ENCODE results near the gene R3HDM2.

DNA sequence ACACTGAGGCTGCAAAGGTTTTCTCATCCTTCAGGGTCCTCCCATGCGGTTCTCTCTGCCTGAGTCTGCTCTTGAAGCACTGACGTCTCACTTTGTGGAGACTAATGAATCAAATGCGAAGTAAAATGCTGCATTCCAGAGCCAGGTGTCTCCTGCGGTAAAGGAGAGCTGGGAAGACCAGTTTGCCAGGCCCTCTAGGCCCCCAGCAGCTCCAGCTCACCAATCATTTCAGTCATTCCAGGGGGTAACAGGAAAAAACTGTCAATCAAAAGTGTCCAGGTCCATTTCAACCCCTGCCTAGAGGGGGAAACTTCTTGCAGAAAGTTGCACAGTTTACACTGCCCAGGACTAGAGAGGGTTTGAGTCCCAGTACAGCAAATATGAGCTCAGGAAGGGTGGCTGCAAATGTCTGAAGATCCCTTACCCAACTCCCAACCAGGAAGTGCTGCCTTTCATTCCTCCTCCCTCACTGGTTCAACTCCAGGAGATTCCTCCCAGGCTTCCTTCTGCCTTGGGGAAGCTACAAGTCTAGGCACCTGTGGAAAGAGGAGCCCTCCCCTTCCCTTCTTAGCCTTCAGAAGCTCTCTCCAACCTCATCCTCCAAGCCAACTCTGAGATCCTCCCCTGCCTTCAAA, 217.0 kb downstream of the R3HDM2 start:
- TF ChIP-seq EP300 (IDR thresholded peaks at IDR 0.05; ENCODE audit: low read depth in 2 of 2, low read length in 2 of 2) (no peak), EP300 (CRISPR knock-in tag; IDR thresholded peaks at IDR 0.05; ENCODE audit: borderline replicate concordance) (no peak), ELF1 (CRISPR knock-in tag; IDR thresholded peaks at IDR 0.05) (no peak), RAD21 (CRISPR knock-in tag; IDR thresholded peaks at IDR 0.05) (no peak), REST (IDR thresholded peaks at IDR 0.05; ENCODE audit: borderline replicate concordance in 1 of 2, low read depth in 1 of 2, low read length in 2 of 2) (no peak), REL (CRISPR knock-in tag; conservative IDR thresholded peaks at IDR 0.05) (no peak), TEAD3 (CRISPR knock-in tag; optimal IDR thresholded peaks at IDR 0.05; ENCODE audit: borderline replicate concordance) (no peak)
- TF ChIP-seq, protein P1, sequence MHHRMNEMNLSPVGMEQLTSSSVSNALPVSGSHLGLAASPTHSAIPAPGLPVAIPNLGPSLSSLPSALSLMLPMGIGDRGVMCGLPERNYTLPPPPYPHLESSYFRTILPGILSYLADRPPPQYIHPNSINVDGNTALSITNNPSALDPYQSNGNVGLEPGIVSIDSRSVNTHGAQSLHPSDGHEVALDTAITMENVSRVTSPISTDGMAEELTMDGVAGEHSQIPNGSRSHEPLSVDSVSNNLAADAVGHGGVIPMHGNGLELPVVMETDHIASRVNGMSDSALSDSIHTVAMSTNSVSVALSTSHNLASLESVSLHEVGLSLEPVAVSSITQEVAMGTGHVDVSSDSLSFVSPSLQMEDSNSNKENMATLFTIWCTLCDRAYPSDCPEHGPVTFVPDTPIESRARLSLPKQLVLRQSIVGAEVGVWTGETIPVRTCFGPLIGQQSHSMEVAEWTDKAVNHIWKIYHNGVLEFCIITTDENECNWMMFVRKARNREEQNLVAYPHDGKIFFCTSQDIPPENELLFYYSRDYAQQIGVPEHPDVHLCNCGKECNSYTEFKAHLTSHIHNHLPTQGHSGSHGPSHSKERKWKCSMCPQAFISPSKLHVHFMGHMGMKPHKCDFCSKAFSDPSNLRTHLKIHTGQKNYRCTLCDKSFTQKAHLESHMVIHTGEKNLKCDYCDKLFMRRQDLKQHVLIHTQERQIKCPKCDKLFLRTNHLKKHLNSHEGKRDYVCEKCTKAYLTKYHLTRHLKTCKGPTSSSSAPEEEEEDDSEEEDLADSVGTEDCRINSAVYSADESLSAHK (CRISPR knock-in tag; IDR thresholded peaks at IDR 0.05; ENCODE audit: borderline replicate concordance), result no peak
- TF ChIP-seq, protein P2, sequence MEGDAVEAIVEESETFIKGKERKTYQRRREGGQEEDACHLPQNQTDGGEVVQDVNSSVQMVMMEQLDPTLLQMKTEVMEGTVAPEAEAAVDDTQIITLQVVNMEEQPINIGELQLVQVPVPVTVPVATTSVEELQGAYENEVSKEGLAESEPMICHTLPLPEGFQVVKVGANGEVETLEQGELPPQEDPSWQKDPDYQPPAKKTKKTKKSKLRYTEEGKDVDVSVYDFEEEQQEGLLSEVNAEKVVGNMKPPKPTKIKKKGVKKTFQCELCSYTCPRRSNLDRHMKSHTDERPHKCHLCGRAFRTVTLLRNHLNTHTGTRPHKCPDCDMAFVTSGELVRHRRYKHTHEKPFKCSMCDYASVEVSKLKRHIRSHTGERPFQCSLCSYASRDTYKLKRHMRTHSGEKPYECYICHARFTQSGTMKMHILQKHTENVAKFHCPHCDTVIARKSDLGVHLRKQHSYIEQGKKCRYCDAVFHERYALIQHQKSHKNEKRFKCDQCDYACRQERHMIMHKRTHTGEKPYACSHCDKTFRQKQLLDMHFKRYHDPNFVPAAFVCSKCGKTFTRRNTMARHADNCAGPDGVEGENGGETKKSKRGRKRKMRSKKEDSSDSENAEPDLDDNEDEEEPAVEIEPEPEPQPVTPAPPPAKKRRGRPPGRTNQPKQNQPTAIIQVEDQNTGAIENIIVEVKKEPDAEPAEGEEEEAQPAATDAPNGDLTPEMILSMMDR (CRISPR knock-in tag; IDR thresholded peaks at IDR 0.05), result no peak
- TF ChIP-seq, protein P3, sequence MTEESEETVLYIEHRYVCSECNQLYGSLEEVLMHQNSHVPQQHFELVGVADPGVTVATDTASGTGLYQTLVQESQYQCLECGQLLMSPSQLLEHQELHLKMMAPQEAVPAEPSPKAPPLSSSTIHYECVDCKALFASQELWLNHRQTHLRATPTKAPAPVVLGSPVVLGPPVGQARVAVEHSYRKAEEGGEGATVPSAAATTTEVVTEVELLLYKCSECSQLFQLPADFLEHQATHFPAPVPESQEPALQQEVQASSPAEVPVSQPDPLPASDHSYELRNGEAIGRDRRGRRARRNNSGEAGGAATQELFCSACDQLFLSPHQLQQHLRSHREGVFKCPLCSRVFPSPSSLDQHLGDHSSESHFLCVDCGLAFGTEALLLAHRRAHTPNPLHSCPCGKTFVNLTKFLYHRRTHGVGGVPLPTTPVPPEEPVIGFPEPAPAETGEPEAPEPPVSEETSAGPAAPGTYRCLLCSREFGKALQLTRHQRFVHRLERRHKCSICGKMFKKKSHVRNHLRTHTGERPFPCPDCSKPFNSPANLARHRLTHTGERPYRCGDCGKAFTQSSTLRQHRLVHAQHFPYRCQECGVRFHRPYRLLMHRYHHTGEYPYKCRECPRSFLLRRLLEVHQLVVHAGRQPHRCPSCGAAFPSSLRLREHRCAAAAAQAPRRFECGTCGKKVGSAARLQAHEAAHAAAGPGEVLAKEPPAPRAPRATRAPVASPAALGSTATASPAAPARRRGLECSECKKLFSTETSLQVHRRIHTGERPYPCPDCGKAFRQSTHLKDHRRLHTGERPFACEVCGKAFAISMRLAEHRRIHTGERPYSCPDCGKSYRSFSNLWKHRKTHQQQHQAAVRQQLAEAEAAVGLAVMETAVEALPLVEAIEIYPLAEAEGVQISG (CRISPR knock-in tag; IDR thresholded peaks at IDR 0.05), result no peak; the same call in 1 of the 2 replicates
